Vagina (tissue), 2 donors: ENCODE results near the gene TOX2. TPM values are rescaled to one million over a fixed set of nuclear protein-coding genes. Genes with fewer than 3 reads are reported as not detected.

Source experiments
- DNase-seq, 2 donors: peaks; one replicate each; pipeline ENCODE4 v3.0.0-alpha.2; 2017; ENCODE audit errors: extremely low spot score in 2 of 2
- H3K27ac ChIP-seq: fragments of 200-600 bp; sonication (generic); one replicate; pipeline ENCODE4 v1.5.1; 2019
- H3K27me3 ChIP-seq: fragments of 200-600 bp; sonication (generic); one replicate; pipeline ENCODE4 v1.5.1; 2019
- H3K36me3 ChIP-seq, 2 donors: fragments of 200-600 bp; sonication (generic); one replicate each; pipeline ENCODE4 v1.5.1; 2017 to 2019
- H3K4me1 ChIP-seq: fragments of 200-600 bp; sonication (generic); one replicate; pipeline ENCODE4 v1.5.1; 2019
- H3K4me3 ChIP-seq, 2 donors: fragments of 200-600 bp; sonication (generic); 1 replicate in 1 of 2; 2 replicates in 1 of 2; pipeline ENCODE4 v1.5.1; 2016 to 2019
- H3K9me3 ChIP-seq: fragments of 200-600 bp; sonication (generic); one replicate; pipeline ENCODE4 v1.5.1; 2019
- POLR2A ChIP-seq, 2 donors: fragments of 450-650 bp; IDR thresholded peaks; one replicate each; pipeline ENCODE4 v1.6.1; 2017; ENCODE audit warnings: antibody characterized with exemption in 2 of 2, mild to moderate bottlenecking in 2 of 2, moderate library complexity in 2 of 2
- POLR2AphosphoS5 ChIP-seq, 2 donors: sonication (generic); formaldehyde crosslinking; IDR thresholded peaks; one replicate each; pipeline ENCODE4 v1.9.0; 2017; ENCODE audit warnings: antibody characterized with exemption in 2 of 2, mild to moderate bottlenecking in 2 of 2, low read depth in 1 of 2; ENCODE audit not compliant: insufficient read depth in 1 of 2
- intact Hi-C: fragments of 100-400 bp; cut with DNase I; formaldehyde crosslinking; loops from one replicate; pipeline ENCODE4 v1.15.1; 2023
- total RNA-seq: library from RNA; depleted of rRNA; stranded (reverse); fragments of >200 nt; gene quantifications from one replicate; pipeline ENCODE4 v1.2.3, GENCODE V29; 2016
- TF ChIP-seq, protein P1 (sequence below), 3 experiments: fragments of 450-650 bp in 2 of 3; fragments of 200-600 bp in 1 of 3; sonication (generic) in 1 of 3; IDR thresholded peaks; one replicate each; pipeline ENCODE4 v1.5.1; 2017 to 2019; ENCODE audit warnings: antibody characterized with exemption in 3 of 3, mild to moderate bottlenecking in 2 of 3, moderate library complexity in 2 of 3

Gene TOX2
- total RNA-seq, 1 donor from 2014 or later: 5.2 TPM

DNA sequence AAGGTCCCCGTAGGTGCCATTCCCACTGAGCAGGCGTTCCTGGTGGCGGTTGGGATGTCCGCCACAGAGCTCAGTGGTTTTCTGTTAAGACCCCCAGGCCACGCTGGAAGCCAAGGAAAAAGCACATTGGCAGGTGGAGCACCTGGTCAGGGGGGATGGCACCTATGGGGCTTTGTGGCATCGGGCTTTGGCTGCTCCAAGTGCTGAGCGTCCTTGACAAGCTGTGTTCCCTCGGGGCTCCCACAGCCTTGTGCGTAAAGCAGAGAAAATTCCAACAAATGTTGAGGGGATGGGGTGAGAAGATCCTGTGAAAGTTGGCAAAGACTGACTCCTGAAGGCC, 137.0 kb downstream of the TOX2 start:
- no peak for TF ChIP-seq POLR2AphosphoS5 (IDR thresholded peaks at IDR 0.05; ENCODE audit: insufficient read depth in 1 of 2, low read depth in 1 of 2)
- TF ChIP-seq, protein P1, sequence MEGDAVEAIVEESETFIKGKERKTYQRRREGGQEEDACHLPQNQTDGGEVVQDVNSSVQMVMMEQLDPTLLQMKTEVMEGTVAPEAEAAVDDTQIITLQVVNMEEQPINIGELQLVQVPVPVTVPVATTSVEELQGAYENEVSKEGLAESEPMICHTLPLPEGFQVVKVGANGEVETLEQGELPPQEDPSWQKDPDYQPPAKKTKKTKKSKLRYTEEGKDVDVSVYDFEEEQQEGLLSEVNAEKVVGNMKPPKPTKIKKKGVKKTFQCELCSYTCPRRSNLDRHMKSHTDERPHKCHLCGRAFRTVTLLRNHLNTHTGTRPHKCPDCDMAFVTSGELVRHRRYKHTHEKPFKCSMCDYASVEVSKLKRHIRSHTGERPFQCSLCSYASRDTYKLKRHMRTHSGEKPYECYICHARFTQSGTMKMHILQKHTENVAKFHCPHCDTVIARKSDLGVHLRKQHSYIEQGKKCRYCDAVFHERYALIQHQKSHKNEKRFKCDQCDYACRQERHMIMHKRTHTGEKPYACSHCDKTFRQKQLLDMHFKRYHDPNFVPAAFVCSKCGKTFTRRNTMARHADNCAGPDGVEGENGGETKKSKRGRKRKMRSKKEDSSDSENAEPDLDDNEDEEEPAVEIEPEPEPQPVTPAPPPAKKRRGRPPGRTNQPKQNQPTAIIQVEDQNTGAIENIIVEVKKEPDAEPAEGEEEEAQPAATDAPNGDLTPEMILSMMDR (IDR thresholded peaks at IDR 0.05): no peak
- no peak for TF ChIP-seq POLR2A (IDR thresholded peaks at IDR 0.05)
- Histone ChIP-seq H3K9me3 (no peaks in the 10 kb centered on the region), H3K27me3 (no peaks in the 10 kb centered on the region), H3K27ac (no peak overlapping the region), H3K4me1 (no peaks in the 10 kb centered on the region), H3K36me3 (no peaks in the 10 kb centered on the region), H3K4me3 (no peak overlapping the region)
- DNase-seq: no peak
- intact Hi-C loops: no loop called here

DNA sequence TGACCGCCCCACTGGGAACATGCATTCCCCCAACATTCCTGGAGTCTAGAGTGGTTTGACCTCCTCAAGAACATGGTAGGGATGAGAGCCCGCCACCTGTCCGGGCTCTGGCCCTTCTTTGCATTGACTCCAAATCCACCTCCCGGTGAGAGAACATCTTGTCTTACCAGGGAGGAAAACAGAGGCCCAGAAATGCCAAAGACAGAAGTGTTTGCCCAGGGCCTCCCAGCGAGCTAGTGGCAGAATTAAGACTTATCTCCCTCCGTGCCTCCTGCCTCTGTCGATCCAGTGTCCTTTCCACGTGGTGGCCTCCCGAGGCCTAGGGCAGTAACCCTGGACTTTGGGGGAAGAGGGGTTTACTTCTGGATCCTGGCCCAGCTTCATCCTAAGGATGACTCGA, 137.5 kb downstream of the TOX2 start:
- Histone ChIP-seq H3K4me3 (no peak overlapping the region), H3K4me1 (no peaks in the 10 kb centered on the region), H3K27ac (no peak overlapping the region), H3K36me3 (no peaks in the 10 kb centered on the region), H3K27me3 (no peaks in the 10 kb centered on the region), H3K9me3 (no peaks in the 10 kb centered on the region)
- intact Hi-C loops: no loop called here
- DNase-seq: no peak
- TF ChIP-seq, protein P1 (IDR thresholded peaks at IDR 0.05): no peak
- TF ChIP-seq POLR2A (IDR thresholded peaks at IDR 0.05) (no peak), POLR2AphosphoS5 (IDR thresholded peaks at IDR 0.05; ENCODE audit: insufficient read depth in 1 of 2, low read depth in 1 of 2) (no peak)

DNA sequence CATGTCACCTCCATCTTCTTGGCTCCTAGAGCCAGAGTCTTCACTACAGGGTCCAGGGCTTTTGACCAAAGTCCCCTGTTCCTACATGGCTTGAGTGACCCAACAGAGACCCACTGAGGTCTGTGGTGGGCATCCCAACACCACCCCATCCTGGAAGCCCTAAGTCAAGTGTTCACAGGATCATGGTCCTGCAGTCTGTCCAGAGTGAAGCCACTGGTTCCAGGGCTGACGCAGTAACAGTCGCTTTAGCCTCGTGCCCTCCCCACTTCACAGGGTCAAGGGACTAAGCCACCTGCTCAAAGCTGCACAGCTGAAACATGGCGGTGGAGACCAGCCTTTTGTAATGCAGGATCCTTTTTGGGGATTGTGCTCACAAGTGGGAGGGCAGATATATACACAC, 138.4 kb downstream of the TOX2 start:
- DNase-seq: peak in 1 of 2 donors; percentile 77
- Histone ChIP-seq H3K27ac (no peak overlapping the region), H3K4me1 (no peaks in the 10 kb centered on the region), H3K4me3 (no peak overlapping the region), H3K27me3 (no peaks in the 10 kb centered on the region), H3K36me3 (no peaks in the 10 kb centered on the region), H3K9me3 (no peaks in the 10 kb centered on the region)
- TF ChIP-seq, protein P1 (IDR thresholded peaks at IDR 0.05): no peak
- TF ChIP-seq POLR2A (IDR thresholded peaks at IDR 0.05): no peak
- TF ChIP-seq POLR2AphosphoS5 (IDR thresholded peaks at IDR 0.05; ENCODE audit: insufficient read depth in 1 of 2, low read depth in 1 of 2): no peak
- intact Hi-C loops: no loop called here

DNA sequence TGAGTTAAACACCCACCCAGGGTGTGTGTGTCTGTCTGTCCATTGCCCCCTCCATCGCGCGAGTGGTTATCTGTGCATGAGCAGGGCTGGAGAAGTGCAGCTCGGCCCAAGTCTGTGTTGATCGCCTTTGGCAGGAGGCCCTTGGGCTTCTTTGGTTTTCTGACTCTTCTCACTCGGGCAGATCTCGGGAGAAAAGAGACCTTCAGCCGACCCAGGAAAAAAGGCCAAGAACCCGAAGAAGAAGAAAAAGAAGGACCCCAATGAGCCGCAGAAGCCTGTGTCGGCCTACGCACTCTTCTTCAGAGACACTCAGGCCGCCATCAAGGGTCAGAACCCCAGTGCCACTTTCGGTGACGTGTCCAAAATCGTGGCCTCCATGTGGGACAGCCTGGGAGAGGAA, 139.5 kb downstream of the TOX2 start:
- no peak overlapping the region for H3K4me3 ChIP-seq
- intact Hi-C loops: no loop called here
- TF ChIP-seq, protein P1 (IDR thresholded peaks at IDR 0.05): no peak
- TF ChIP-seq POLR2AphosphoS5 (IDR thresholded peaks at IDR 0.05; ENCODE audit: insufficient read depth in 1 of 2, low read depth in 1 of 2): no peak
- no peak for TF ChIP-seq POLR2A (IDR thresholded peaks at IDR 0.05)
- no peaks in the 10 kb centered on the region for H3K36me3 ChIP-seq
- H3K27me3 ChIP-seq: no peaks in the 10 kb centered on the region
- peak in 1 of 2 donors; percentile 58 for DNase-seq
- no peak overlapping the region for H3K27ac ChIP-seq
- H3K9me3 ChIP-seq: no peaks in the 10 kb centered on the region
- no peaks in the 10 kb centered on the region for H3K4me1 ChIP-seq

DNA sequence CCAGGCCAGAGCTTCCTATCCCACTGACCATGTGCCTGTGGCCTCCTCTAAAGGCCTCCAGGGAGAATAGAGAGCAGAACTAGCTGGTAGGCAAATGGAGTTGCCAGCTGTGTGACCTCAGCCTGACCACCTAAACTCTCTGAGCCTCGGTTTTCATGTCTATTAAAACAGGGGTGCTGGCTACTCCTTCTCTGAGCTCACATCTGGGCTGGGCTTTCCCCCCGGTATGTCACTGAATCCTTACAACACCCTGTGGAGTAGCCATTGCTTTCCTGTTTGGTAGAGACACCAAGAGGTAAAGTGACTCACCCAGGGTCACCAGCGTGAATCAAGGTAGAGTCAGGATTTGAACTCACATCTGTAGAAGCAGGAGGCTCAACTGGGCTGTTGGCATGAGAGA, 140.2 kb downstream of the TOX2 start:
- Histone ChIP-seq H3K9me3 (no peaks in the 10 kb centered on the region), H3K27ac (no peak overlapping the region), H3K4me1 (no peaks in the 10 kb centered on the region), H3K27me3 (no peaks in the 10 kb centered on the region), H3K4me3 (no peak overlapping the region), H3K36me3 (no peaks in the 10 kb centered on the region)
- TF ChIP-seq, protein P1 (IDR thresholded peaks at IDR 0.05): no peak
- TF ChIP-seq POLR2A (IDR thresholded peaks at IDR 0.05) (no peak), POLR2AphosphoS5 (IDR thresholded peaks at IDR 0.05; ENCODE audit: insufficient read depth in 1 of 2, low read depth in 1 of 2) (no peak)
- DNase-seq: peak; percentile 37 to 43
- intact Hi-C loops: no loop called here
